HG02623 (cell line): Measurements from ENCODE around the gene DPH1.

Experiments
- ATAC-seq: cut with Tn5 transposase; IDR thresholded peaks from one replicate; pipeline ENCODE4 v1.9.1; 2021; ENCODE audit warnings: moderate library complexity; ENCODE audit not compliant: unreplicated experiment

The DPH1 gene

DNA sequence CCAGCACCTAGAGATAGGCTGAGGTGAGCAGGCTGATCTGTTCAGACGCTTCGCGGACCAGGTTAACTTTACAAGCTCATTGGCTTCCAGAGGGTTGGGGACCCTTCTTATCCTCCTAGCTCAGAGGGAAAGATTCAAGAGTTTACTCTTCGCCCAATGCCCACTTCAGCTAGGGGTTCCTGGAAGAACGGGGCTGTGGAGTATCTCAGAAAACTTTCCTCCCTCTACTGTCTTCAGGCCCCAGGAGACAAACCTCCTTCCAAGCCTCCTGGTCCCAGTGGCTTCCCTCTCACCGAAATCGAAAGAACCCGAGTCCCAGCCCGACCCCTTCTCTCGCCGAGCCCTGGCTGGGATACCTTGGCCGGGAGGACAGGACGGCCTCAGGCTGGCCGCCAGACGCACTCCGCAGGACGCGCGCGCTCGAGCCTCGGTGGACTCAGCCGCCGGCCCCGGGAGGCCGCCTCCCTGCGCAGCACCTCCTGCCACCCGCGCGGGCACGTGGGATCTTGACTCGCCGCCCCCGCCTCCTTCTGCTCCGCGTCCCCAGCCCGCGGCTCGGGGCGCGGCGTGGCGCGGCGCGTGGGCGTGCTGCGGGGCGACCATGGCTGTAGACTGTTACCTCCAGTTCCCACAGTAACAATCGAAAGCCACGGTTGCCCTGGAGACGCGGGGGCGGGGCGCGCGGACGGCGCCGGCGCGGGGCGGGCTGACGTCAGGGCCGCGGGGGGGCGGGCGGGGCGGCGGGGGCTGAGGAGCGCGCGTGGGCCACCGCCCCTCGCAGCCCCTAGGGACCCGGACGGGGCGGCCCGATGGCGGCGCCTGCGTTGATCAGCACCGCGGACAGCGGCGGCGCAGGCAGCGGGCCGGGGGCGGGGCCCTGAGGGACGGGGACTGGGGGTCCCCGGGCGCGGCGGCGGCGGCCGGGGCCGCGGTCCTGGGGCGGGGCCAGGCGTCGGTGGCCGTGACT, 19.7 kb downstream of the DPH1 start:
- peak; percentile 47 for ATAC-seq

DNA sequence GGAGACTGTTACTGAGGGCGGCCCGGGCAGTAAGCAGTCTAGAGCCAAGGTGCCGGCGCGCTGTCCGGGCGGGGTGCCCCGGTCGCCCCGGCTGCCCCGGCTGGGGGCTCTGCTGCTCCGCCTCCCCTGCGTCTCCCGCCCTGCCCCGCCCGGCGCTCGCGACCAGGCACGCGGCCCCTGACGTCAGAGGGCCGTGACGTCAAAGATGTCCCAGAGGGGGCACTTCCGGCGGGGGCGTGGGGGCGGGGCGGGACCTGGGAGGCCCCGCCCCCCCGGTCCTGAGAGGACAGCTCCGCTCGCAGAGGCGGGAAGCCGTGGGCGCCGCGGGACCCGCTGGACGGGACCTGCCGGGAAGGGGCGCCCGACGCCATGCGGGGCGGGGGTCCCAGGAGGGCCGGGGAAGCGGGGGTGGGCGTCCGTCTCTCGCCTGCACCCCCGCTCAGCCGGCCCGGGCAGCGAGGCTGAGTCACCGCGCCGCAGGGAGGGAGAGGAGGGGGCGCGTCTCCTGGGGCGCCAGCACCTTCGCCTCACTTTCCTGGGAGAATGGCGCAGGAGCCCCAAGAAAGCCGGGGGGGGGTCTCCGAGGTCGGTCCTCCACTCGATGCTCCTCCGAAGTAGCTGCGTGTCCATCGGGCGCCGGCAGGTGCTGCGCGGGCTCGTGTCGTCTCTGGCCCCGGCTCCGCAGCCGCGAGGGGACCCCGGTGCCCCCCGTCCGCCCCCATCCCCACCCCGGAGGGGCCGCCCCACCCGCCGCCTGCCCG, 20.5 kb downstream of the DPH1 start:
- peak; percentile 15 for ATAC-seq

DNA sequence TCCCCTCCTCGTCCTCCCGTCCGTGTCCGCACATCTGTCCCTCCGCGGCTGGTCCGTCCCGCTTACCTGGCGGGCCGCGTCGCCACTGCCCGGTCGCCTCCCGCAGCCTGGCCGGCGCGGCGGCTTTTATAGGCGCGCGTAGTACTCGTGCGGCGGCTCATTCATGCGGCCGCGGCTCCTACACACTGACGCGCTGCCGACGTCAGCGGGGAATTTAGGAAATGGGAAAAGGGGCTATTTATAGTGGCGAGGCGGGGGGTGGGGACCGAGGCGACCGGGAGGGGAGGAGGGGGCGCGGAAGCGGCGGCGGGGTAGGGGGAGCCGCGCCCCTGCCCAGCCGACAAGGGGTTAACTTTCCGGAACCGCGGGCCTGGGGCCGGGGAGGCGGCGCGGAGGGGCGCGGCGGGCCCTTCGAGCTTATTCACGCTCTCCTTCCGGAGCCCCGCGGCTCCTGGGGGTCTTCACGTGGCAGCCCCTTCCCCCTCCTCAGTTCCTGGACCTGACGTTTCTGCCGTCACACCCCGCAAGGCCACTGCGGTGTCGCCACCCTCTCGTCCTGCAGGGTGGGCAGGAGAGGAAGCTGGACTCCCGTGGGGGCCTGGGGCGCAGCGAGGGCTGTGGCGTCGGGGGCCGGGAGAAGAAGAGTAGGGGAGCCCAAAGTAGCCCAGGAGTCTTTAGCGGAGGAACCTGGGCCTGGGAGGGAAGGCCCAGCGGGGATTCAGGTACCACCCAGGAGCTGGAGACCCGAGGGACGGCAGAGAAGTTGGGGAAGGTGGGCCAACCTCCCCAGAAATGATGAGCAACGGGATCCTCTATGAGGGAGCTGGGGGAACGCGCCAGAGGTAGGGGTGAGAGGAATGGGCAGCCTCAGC, 21.3 kb downstream of the DPH1 start:
- ATAC-seq, result no peak

DNA sequence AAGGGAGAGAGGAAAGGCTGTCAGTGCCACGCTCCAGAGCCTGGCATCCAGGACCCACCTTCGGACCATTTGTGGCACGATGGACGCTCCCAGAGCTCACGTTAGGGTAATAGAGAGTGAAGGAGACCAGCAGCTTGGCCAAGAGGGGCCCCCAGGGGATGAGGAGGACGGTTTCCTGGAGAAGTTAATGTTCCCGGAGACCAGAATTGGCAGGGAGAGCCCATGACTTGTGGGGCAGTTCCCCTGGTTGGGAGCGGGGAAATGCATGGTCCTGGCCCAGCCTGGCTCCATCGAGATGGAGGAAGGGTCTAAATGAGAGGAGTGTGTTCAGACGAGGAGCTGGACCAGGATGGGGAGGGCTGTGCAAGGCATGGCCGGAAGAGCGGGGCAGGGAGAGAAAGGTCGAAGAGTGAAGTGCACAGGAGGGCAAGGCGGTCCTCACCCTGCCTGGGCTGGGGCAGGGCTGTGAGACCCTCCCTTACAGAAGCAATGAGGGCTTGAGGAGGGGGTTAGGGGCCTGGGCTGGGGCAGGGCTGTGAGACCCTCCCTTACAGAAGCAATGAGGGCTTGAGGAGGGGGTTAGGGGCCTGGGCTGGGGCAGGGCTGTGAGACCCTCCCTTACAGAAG, 22.1 kb downstream of the DPH1 start:
- ATAC-seq, result no peak

DNA sequence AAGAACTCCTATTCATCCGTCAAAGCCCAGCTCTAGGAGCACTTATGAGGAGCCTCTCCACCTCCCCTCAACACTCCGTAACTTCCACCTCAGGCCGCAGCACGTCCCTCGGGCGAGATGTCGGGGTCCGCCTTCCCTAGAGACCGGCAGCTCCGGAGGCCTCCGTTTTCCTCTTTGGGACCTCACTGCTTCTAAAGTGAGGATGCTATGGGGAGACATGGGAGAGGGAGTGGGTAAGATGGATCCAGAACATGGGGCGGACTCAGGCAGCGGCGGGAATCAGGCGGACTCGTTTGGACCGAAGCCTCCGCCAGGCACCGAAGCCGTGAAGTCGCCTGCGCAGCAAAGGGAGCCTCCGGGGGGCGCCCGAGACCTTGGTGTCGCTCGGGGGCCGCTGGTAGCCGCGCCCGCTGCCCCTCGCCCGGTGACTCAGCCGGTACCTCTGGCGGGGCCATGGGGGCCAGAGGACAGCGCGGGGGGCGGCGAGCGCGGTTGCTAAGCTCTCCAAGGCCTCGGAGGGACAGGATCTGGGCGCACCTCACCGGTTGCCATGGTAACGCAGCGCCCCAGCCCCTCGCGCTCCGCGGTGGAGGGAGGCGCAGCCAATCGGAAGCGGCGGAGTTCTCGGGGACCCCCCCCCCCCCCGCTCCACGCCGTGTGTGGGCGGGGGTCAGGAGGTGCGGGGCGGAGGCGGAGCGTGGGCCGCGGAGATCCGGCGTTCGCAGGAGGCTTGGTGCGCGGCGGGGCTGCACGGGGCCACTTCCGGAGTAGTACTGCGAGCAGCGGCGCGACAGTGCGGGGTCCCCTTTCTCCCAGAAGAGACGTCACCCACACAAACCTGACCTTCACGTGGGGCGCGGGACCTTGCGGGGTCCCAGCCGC, 23.7 kb downstream of the DPH1 start:
- ATAC-seq, result no peak

DNA sequence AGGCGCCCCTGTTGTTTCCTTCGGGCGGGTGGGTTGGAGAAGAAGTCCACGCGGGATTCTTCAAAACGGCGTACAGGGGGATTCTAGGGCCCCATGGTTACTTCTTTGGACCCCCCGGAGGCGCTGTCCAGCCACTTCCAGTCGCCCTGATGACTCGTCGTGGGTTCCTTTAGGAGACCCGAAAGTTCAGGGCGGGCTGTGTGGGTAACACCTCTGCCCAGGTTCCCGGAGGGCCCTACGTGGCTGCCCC, 24.2 kb downstream of the DPH1 start:
- ATAC-seq, result no peak

DNA sequence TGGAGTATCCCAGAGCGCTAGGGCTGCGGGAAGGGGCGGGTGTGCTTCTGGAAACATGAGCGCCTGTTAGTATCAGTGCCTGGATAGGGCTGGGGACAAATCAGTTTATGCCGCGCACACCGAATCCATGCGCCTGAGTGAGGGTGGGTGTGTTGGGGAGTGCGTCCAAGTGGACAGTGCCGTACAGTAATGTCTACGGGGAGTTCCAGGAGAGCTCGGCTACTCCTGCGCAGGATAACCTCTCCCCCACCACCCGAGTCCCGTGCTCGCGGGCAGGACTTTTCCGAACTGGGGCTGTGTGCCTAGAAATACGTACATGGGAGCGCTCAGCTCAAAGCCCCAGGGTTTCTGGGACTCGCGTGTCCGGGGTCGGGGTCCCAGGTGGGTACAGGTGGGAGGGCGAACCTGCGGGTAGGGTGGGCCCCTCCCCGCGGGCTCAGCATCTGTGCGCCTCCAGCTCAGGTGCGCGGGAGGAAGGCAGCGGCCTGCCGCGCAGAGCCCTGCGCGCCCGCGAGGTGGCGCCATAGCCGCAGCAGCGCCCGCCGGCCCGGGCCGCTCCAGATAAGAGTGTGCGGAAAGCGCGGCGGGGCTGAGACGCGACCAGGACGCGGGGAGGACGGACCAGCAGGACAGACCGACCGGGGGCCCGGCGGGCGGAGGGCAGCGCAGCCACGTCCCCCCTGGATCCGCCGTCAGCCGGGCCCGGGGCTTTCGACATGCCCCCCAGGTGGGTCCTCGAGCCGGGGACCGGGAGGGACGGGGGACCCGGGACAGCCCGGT, 24.7 kb downstream of the DPH1 start, which contains the start of gene HIC1:
HIC1 (plus strand) TSS at position 592 of the 780 bp plus-strand sequence. CDS start 1,588 bp downstream, outside the sequence.
- no peak for ATAC-seq

DNA sequence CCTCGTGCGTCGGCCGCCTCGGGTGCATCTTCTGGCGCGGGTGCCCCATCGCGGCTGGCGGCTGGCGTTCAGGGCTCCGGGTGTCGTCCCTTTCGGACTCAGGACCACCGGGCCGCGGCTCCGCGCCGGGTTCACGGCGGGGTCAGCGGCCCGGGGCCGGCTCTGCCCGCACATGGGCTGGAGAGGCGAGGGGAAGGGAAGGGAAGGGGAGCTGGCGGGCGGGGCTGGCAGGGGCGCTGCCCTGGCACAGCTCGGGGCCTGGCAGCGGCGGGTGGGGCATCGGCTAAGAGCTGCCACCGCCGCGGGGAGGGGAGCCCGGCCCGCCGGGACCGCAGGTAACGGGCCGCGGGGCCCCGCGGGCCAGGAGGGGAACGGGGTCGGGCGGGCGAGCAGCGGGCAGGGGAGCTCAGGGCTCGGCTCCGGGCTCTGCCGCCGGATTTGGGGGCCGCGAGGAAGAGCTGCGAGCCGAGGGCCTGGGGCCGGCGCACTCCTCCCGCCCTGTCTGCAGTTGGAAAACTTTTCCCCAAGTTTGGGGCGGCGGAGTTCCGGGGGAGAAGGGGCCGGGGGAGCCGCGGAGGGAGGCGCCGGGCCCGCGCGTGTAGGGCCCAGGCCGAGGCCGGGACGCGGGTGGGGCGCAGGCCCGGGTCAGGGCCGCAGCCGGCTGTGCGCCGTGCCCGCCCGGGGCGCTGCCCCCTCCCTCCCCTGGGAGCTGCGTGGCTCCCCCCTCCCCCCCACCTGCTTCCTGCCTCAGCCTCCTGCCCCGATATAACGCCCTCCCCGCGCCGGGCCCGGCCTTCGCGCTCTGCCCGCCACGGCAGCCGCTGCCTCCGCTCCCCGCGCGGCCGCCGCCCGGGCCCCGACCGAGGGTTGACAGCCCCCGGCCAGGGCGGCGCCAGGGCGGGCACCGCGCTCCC, 25.6 kb downstream of the DPH1 start:
- no peak for ATAC-seq

DNA sequence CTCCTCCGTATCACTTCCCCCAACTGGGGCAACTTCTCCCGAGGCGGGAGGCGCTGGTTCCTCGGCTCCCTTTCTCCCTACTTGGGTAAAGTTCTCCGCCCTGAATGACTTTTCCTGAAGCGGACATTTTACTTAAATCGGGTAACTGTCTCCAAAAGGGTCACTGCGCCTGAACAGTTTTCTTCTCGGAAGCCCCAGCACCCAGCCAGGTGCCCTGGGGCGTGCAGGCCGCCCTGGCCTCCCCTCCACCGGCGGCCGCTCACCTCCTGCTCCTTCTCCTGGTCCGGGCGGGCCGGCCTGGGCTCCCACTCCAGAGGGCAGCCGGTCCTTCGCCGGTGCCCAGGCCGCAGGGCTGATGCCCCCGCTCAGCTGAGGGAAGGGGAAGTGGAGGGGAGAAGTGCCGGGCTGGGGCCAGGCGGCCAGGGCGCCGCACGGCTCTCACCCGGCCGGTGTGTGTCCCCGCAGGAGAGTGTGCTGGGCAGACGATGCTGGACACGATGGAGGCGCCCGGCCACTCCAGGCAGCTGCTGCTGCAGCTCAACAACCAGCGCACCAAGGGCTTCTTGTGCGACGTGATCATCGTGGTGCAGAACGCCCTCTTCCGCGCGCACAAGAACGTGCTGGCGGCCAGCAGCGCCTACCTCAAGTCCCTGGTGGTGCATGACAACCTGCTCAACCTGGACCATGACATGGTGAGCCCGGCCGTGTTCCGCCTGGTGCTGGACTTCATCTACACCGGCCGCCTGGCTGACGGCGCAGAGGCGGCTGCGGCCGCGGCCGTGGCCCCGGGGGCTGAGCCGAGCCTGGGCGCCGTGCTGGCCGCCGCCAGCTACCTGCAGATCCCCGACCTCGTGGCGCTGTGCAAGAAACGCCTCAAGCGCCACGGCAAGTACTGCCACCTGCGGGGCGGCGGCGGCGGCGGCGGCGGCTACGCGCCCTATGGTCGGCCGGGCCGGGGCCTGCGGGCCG, 26.5 kb downstream of the DPH1 start:
- ATAC-seq, result no peak

DNA sequence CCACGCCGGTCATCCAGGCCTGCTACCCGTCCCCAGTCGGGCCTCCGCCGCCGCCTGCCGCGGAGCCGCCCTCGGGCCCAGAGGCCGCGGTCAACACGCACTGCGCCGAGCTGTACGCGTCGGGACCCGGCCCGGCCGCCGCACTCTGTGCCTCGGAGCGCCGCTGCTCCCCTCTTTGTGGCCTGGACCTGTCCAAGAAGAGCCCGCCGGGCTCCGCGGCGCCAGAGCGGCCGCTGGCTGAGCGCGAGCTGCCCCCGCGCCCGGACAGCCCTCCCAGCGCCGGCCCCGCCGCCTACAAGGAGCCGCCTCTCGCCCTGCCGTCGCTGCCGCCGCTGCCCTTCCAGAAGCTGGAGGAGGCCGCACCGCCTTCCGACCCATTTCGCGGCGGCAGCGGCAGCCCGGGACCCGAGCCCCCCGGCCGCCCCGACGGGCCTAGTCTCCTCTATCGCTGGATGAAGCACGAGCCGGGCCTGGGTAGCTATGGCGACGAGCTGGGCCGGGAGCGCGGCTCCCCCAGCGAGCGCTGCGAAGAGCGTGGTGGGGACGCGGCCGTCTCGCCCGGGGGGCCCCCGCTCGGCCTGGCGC, 27.3 kb downstream of the DPH1 start:
- ATAC-seq, result no peak

DNA sequence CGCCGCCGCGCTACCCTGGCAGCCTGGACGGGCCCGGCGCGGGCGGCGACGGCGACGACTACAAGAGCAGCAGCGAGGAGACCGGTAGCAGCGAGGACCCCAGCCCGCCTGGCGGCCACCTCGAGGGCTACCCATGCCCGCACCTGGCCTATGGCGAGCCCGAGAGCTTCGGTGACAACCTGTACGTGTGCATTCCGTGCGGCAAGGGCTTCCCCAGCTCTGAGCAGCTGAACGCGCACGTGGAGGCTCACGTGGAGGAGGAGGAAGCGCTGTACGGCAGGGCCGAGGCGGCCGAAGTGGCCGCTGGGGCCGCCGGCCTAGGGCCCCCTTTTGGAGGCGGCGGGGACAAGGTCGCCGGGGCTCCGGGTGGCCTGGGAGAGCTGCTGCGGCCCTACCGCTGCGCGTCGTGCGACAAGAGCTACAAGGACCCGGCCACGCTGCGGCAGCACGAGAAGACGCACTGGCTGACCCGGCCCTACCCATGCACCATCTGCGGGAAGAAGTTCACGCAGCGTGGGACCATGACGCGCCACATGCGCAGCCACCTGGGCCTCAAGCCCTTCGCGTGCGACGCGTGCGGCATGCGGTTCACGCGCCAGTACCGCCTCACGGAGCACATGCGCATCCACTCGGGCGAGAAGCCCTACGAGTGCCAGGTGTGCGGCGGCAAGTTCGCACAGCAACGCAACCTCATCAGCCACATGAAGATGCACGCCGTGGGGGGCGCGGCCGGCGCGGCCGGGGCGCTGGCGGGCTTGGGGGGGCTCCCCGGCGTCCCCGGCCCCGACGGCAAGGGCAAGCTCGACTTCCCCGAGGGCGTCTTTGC, 28.0 kb downstream of the DPH1 start:
- ATAC-seq, result no peak

DNA sequence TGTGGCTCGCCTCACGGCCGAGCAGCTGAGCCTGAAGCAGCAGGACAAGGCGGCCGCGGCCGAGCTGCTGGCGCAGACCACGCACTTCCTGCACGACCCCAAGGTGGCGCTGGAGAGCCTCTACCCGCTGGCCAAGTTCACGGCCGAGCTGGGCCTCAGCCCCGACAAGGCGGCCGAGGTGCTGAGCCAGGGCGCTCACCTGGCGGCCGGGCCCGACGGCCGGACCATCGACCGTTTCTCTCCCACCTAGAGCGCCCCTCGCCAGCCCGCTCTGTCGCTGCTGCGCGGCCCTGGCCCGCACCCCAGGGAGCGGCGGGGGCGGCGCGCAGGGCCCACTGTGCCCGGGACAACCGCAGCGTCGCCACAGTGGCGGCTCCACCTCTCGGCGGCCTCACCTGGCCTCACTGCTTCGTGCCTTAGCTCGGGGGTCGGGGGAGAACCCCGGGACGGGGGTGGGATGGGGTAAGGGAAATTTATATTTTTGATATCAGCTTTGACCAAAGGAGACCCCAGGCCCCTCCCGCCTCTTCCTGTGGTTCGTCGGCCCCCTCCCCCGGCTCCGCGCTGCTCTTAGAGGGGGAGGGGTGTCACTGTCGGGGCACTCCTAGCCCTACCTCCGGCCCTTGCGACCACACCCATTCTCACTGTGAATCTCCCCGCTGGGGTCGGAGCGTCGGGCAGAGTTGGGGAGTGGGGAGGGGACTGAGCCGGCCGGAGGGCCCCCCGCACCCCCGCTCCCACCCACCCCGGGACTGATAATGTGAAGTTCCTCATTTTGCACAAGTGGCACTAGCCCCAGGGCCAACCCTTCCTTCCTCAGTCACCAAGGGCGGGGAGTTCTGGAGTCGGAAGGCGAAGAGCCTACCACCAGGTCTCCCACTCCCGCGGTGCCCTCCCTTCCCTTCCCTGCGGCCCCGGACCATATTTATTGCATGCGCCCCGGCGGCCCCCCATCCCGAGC, 28.9 kb downstream of the DPH1 start:
- ATAC-seq, result no peak

DNA sequence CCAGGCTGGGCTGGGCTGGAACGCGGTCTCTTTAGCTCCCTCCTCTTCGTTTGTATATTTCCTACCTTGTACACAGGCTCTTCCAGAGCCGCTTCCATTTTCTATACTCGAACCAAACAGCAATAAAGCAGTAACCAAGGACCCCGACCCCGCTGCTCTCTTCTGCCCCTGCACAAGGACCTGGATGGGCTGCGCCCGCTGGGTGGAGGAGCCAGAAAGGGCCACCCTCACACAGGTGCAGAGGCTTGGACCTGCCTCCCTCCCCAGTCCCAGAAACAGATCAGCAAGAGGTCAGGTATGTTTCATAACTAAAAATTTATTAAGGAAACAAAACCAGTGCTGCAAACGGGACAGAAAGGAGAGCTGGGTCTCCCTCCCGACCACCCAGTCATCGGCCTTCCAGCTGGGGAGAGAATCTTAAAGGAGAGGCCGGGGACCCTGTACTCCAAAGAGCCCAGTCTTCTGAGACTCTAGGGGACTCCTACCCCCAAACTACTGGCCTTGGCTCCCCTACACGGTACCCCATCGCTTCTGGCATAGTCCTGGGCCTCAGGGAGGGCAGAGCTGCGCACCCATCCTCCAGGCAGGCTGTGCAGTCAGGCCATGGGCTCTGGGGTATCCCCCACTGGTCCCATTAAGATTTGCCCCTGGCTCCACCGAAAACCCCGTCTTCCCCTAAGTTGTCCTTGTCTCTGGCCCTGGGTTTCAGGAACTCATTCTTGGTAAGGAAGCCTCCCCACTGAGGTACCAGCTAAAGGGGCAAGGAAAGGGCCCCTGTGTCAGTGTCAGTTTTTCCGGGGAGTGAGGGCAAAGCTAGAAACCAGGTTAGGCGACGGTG, 29.8 kb downstream of the DPH1 start:
- no peak for ATAC-seq

DNA sequence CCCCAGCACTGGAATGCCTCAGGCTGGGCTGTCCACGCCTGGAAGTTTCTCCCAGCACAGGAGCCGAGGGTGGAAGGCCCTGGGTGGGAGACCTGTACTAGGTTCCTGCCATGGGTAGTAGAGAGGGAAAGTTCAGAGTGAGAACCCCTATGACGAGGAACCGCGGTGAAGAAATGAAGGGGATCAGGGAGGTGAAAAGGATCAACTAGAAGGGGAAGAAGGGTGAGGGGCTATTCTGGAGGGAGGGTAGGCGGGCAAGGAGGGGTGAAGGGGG, 30.4 kb downstream of the DPH1 start:
- no peak for ATAC-seq
